GM12892 (cell line): Measurements from ENCODE around the gene ERCC2.

Source experiments
- POLR2A ChIP-seq: IDR thresholded peaks from 2 replicates; pipeline ENCODE4 v1.6.1; 2011; ENCODE audit warnings: low read depth, low read length, control low read depth
- POLR2AphosphoS5 ChIP-seq: IDR thresholded peaks from 2 replicates; pipeline ENCODE4 v1.6.1; 2011; ENCODE audit warnings: low read depth, low read length, control low read depth
- TAF1 ChIP-seq: IDR thresholded peaks from 2 replicates; pipeline ENCODE4 v1.6.1; 2011; ENCODE audit warnings: low read depth, mild to moderate bottlenecking, control low read depth, low read length, borderline replicate concordance

DNA sequence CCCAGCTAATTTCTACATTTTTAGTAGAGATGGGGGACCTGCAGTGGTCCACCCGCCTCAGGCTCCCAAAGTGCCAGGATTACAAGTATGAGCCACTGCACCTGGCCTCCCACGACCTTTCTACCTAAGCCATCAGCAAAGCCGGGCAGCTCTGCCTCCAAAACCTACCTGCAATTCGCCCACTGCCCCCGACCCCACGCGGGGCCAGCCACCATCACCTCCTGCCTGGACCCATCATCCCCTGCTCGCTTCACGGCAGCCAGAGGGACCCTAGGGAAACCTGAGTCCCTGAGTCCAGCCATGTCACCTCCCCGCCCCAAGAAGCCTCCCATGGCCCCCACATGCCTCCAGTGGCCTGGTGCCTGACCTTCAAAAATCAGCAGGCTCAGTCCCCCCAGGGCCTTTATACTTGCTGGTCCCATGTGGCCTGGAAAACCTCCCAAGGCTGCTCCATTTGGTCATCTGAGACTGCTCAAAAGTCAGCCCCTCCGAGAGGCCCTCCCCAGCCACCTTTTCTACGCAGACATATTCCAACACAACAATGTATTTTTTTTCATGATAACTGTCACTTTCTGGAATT is 12.1 kb downstream of the ERCC2 start:
- TF ChIP-seq POLR2A (no peak), TAF1 (no peak), POLR2AphosphoS5 (no peak)
